Gastroesophageal sphincter (tissue), 3 donors: Measurements from ENCODE around the gene SLC35F1.

ENCODE experiments used
- POLR2A ChIP-seq, 2 donors: fragments of 450-650 bp; IDR thresholded peaks; one replicate each; pipeline ENCODE4 v1.6.1; 2017; ENCODE audit warnings: antibody characterized with exemption in 2 of 2, mild to moderate bottlenecking in 2 of 2, moderate library complexity in 1 of 2
- POLR2AphosphoS5 ChIP-seq: sonication (generic); formaldehyde crosslinking; IDR thresholded peaks from one replicate; pipeline ENCODE4 v1.6.1; 2017; ENCODE audit warnings: antibody characterized with exemption
- TF ChIP-seq, protein P1 (sequence below), 4 experiments: fragments of 200-600 bp in 2 of 4; fragments of 450-650 bp in 2 of 4; sonication (generic) in 1 of 4; IDR thresholded peaks; one replicate each; pipeline ENCODE4 v1.5.1; 2017 to 2019; ENCODE audit warnings: antibody characterized with exemption in 4 of 4, mild to moderate bottlenecking in 2 of 4, moderate library complexity in 2 of 4

GRCh38 chr6:118356686-118357085, 449.6 kb downstream of the SLC35F1 start:
- TF ChIP-seq, protein P1, sequence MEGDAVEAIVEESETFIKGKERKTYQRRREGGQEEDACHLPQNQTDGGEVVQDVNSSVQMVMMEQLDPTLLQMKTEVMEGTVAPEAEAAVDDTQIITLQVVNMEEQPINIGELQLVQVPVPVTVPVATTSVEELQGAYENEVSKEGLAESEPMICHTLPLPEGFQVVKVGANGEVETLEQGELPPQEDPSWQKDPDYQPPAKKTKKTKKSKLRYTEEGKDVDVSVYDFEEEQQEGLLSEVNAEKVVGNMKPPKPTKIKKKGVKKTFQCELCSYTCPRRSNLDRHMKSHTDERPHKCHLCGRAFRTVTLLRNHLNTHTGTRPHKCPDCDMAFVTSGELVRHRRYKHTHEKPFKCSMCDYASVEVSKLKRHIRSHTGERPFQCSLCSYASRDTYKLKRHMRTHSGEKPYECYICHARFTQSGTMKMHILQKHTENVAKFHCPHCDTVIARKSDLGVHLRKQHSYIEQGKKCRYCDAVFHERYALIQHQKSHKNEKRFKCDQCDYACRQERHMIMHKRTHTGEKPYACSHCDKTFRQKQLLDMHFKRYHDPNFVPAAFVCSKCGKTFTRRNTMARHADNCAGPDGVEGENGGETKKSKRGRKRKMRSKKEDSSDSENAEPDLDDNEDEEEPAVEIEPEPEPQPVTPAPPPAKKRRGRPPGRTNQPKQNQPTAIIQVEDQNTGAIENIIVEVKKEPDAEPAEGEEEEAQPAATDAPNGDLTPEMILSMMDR (IDR thresholded peaks at IDR 0.05), result no peak
- TF ChIP-seq POLR2A (IDR thresholded peaks at IDR 0.05), result no peak
- TF ChIP-seq POLR2AphosphoS5, result no peak
